Activated T-helper 9 cell treated with anti-CD3 and anti-CD28 coated beads, Interleukin-2, amount 50 U/mL, for 16 hours (primary cell): ENCODE data around the gene ADAMTS16.

Source experiments
- DNase-seq: peaks from one replicate; pipeline ENCODE4 v3.0.0-alpha.2; 2020; ENCODE audit warnings: low read depth

ADAMTS16 gene

DNA sequence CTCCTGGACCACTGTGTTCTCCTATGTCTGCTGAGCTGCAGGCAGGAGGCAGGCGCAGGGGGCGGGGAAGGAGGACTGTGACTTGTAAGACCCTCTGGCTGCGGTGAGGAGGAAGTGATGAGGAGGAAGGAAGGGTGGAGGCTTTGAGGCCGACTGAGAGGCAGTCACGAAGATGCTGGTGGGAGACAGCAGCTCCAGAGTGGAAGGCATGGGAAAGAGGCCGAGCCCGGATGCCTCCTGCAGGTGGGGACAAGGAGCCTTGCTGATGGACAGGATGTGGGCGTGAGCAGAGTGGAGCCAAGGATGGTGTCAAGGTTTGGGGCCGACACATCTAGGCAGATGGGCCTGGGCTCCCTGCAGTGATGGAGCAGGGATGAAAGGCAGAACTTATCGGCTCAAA is 208.0 kb downstream of the ADAMTS16 start:
- DNase-seq: no peak

GRCh38 chr5:5348576-5348975 is 208.4 kb downstream of the ADAMTS16 start:
- DNase-seq: no peak

DNA sequence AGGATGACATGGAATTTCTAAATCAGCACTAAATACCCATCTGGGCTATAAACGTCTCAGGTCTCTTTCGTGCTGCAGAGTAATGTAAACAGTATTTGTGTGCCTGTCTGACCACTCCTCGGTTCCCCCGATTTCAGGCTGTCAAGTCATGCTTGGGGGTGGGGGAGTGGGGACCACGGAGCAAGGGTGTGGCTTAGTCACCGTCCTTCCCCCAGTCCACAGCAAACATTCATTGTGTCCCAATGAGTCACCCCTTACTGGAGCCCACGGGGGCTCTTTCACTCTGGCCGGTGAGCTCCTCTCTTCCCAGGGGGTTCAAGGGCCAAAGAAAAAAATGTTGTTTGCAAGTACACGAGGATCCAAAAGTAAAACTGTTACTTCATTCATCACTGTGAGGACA is 210.0 kb downstream of the ADAMTS16 start:
- DNase-seq: no peak

DNA sequence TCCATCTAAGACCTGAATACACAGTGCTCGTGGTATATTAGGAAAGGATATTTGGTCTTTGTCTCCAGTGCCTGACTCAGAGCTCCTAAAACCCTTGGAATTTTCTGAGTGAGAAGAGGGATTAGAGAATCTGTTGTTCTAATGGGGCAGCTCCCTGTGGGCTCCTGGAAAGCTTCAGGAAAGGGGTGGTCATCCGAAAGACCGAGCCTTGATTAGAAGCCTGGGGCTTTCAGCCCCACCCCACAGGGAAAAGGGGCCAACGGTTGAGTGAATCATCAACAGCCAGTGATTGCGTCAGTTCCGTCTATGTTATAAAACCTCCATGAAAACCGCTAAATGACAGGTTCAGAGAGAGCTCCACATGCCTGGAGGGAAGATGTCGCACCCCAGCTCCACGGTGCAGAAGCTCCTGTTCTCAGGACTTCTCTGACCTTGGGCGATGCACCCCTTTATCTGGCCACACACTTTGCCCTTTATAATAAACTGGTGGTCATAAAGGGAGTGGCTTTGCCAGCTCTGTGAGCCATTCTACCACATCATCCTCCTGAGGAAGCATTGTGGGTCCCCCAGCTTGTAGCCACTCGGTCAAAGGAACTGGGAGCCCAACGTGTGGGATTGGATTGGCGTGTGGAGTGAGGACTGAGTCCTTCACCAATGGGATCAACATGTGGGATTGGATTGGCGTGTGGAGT is 211.3 kb downstream of the ADAMTS16 start:
- no peak for DNase-seq

DNA sequence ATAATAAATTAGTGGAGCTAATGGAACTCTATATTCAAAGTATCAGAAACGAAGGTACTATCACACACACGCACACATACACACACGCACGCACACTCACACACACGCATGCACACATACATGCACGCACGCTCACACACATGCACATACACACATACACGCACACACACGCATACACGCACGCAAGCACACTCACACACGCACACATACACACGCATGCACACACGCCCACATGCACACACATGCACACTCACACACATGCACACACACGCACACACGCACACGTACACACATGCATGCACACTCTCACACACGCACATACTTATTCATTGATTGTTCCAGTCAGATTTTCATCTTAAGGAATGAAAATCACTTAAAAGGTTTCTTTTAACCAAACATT is 212.5 kb downstream of the ADAMTS16 start:
- no peak for DNase-seq

DNA sequence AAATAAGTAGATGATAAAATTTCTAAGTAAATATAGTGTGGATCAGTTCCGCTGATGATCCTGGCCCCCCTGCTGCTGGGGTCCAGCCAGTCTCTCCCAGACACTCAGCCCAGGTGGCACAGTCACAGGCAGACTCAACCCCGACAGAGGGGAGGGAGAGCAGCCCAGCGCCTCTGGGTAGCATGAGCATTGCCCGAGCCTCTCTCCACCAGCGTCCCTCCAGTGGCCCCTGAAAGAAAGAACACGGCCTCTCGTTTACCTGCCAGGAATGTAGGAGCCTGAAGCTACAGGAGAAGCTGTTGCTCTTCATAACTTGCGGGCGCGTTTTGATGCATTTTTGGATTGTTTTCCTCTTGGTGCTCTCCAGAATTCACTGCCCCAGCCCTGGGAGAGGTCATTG is 213.6 kb downstream of the ADAMTS16 start:
- no peak for DNase-seq

DNA sequence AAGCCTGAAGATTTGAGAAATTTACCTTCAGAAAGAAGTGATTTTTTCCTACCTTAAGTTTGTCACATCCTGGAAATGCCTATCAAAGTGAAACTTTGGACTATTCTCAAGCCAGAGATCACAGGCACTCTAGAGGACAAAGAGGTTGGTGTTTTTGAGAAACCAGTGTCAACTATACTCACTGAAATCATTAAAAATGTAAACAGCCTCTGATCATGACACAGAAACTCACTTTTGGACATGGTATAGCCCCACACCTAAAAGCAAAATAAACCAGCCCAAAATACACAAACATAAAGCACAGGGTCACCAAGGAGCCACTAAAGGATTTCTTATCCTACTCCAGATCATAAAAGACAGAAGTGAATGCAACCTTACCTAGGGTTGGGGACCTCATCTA is 216.6 kb downstream of the ADAMTS16 start:
- no peak for DNase-seq

GRCh38 chr5:5359618-5360017 is 219.5 kb downstream of the ADAMTS16 start:
- no peak for DNase-seq

DNA sequence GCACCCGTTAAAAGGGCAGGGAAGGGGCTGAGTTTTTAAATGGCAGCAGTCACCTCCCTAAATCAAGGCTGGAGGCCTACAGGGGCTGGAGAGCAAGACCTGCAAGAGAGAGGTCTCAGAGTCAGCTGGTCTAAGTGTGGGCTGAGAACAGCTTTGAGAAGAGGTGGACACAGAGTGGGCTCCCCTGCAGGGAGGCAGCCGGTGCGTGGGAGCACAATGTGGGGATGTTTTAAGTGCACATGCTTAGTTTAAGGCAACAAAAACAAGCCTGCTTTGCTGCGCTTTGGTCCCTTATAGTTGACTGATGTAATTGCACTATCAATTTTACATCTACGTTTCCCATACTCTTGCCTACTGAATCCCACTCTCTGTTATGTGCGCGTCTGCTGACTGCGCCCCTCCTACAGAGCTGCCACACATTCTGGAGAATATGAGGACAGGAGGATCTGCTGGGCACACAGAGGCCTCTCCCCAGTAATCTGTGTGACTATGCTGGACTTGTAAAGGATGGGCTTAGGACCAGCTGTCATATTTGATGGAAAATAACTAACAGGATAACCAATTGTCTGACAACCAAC is 220.3 kb downstream of the ADAMTS16 start:
- no peak for DNase-seq

DNA sequence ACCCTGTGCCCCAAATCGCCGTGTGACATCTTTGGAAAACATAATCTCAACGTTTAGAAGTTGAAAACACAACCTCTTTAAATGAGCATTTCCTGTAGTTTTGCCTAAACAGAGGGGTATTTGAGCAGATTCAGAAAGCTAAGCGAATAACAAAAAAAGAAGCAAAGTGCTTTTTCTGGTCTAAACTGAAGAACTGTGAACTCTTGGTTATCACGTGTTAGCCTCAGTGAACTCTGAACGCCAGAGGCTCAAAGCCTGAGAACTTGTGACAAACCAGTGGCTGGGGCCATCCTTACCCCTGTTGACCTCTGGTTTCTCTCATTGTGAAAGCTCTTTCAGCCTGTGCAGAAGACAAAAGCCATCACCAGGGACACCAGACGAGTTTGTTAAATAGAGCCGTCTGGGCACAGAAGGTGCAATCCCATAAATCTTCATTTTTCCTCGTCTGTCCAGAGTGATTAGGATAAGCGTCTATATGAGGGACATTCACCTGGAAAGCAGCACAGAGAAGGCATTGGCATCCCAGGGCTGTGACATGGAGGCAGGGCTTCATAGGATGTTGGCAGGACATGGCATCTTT is 220.9 kb downstream of the ADAMTS16 start:
- no peak for DNase-seq

DNA sequence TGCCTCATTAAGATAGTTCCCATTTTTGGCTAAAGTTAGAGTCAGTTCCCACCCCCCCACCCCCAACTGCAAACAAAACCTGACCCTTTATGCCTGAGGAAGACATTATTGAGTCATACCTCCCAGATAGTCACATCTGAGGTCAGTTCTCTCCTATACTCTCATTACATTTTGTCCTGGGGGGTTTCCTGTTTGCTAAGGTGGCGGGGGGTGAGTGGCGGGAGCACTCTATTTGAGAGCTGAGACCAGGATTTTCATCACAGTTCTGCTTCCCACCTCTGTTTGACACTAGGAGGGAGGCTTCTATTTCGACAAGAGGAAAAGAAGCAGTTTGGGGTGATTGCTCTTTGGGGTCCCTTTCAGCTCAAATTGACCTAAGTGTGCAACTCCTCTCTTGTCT is 222.9 kb downstream of the ADAMTS16 start:
- DNase-seq: no peak

- DNase-seq: no peak
Observed at GRCh38 chr5:5364932-5365331, 224.8 kb downstream of the ADAMTS16 start.

DNA sequence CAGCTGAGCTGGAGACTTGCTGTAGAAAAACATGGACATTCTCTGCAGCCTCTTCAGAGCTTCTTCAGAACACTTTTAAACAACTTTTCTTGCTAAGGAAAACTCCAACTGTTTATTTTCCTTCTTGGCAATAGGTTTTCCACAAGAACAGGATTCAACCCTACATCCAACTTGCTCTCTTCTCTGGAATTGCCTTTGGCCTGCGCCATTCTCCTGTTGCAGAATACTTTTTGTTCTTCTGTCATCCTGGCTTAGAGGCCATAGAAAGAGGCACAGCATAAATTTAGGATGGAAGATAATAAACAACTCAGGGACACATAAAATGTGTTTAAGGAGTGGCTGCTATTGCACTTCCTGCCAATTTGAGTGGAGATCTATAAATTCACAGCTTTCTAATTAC is 227.6 kb downstream of the ADAMTS16 start:
- no peak for DNase-seq

DNA sequence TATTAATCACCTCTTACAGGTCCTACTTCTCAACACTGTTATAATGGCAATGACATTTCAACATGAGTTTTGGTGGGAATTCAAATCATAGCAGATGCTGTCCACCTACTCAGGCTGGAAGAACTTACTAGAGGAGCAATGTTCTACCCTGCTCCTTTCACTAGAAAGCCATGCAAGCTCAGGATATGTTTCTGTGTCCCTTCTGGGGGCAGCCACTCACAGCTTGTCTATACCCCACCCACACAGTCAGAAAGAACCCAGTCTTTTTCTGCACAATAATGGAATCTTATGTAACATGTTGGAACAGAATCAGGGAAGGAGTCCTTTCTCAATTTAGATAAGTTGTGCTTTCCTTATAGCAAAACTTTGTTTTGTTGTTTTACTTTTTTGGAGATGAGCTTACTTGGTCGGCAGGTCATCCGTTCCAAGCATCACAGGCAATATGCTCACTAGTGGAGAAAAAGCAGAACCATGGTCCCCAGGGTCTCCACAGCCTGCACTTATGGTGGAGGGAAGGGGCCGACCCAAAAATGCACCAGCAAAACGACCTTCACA is 229.0 kb downstream of the ADAMTS16 start:
- DNase-seq: no peak
